GM12892 (cell line): Measurements from ENCODE around the gene NTMT1.

Experiments
- POLR2A ChIP-seq: IDR thresholded peaks from 2 replicates; pipeline ENCODE4 v1.6.1; 2011; ENCODE audit warnings: low read depth, low read length, control low read depth
- POLR2AphosphoS5 ChIP-seq: IDR thresholded peaks from 2 replicates; pipeline ENCODE4 v1.6.1; 2011; ENCODE audit warnings: low read depth, low read length, control low read depth
- TAF1 ChIP-seq: IDR thresholded peaks from 2 replicates; pipeline ENCODE4 v1.6.1; 2011; ENCODE audit warnings: low read depth, mild to moderate bottlenecking, control low read depth, low read length, borderline replicate concordance

DNA sequence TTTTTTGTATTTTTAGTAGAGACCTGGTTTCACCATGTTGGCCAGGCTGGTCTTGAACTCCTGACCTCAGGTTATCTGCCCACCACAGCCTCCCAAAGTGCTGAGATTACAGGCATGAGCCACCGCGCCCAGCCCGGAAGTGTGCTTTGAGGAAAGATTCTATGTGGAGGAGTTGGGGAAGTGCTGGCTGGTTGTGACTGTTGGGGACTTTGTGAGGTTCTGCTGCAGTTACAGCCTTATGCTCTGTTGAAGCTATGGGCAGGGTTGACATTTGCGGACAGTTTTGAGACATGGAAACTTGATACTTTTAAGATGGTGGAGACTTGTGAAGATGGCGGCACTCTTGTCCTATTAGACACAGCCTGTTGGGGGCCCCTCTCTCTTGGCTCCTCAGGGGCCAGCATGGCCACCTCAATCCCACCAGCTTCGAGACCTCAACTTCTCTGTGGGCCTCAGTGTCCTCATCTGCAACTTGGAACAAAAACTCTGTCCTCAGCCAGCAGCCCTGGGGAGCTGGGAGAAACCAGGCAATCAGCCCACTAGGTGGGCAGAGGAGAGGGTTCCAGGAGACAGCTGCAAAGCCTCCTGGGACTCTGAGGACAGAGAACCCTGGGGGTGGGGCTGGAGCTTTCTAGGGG lies 29.9 kb upstream of the NTMT1 start:
- no peak for TF ChIP-seq POLR2A
- no peak for TF ChIP-seq TAF1
- TF ChIP-seq POLR2AphosphoS5: no peak
